ENCODE results near the gene FSIP1.
"Not testable (repeated sequence)": the region's sequence is repeated elsewhere in the genome, so short reads cannot be mapped to it uniquely, and the experiment has no call there.

Gene FSIP1

DNA sequence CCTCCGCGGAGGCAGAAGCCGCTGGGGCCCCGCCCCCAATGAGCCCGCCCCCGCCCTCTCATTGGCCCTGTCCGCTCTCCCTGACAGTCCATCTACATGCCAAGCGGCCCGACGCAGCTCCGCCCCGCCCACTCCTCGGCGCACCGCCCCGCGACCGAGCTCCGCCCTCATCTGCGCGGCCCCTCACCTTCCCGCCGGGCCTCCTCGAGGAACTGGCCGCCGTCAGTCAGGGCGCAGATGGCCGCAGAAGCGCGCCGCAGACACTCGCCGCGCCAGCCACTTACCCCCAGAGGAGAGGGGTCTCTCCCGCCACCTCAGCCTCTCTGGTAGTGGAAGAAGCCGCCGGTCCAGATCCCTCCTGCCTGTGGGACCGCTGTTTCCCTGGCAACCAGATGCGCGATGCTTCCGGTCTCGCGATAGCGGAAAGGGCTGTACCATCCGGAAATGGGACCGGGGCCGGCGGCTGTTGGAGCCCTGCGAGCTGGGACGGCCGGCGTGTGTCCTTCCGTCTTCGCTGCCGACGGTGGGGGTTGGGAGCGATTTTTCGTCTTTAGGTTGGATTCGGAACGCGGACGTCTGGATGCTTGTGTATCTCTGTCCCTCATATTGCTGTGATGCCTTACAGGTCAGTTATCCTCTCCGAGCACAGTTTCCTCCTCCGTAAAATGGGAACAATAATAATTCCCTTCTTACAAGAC, at the start of gene FSIP1:
TSS of gene FSIP1 (minus strand) at position 401 of the 698 bp plus-strand sequence. CDS start 6,317 bp downstream, outside the sequence.
- peak; percentile 98 for DNase-seq

DNA sequence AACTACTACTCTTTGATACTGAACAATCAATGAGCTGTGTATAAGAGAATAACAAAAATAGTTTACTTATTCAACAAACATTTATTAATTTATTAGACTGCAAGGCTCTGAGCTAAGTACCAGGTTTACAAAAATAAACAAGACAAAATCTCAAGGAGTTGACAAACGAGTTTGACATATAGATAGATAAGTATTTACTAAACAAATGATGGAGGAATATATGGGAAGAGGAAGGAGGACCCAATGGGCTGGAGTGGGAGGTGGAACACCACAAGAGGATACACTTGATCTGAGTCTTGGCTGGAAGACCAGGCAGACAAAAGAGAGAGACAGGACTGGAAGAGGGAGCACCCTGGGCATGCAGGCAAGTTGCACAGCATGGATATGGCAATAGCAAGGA, 47.5 kb upstream of the FSIP1 start:
- no peak for DNase-seq

DNA sequence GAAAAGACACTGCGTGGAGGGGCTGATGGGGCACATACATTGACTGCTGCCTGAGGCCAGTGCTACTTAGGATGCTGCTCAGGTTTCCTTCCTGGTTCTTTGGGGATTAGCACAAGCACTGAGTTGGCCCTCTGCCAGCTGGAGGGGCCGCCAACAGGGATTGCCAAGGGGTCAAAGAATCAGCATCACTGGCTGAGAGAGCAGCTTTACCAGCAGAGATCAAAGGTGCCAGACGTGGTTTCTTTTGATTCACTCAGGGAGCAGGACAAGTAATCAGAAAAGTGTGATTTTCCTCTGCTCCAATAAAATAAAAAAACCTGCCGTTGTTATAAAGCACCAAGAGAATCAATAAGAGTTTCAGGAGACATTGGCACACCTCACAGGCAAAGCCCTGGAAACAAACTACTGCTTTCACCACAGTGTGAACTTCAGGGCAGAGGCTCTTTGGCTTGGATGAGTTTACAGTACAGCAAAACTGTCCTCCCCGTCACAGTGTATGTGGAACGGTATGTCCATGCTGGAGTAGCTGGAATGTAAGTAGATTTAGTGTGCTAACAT, 45.8 kb upstream of the FSIP1 start:
- no peak for DNase-seq

DNA sequence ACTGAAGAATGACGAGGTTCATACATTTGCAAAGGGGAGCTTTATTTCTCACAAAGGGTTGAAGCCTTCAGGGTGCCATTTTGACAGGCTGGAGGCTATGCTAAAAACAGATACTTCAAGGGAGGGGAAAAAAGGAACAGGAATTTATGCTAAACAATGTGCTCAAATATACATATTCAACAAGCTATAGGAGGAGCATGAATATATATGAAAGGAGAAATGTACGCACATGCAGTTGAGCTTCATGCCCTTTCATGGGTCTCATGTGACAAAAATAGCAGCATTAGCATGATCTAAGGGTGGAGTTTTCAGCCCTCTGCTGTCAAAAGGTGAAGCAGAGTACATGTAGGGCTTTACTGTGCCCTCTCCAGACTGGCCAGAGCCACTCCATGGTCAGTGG, 44.3 kb upstream of the FSIP1 start:
- no peak for DNase-seq

DNA sequence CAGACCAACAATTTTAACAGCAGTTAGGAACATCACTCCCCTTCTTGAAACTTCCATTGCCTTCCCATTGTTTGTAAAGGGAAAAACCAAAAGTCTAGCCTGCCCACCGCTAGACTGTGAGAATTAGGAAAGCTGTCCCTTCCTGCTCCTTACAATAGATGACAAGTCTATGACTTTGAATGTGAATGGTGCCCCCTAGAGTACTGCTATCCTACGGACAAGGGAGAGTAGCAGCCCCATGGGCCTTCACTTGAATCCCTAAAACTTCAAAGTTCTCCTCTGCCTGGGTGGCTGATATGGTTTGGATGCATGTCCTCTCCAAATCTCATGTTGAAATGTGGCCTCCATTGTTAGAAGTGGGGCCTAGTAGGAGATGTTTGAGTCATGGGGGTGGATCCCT, 41.0 kb upstream of the FSIP1 start:
- no peak for DNase-seq

DNA sequence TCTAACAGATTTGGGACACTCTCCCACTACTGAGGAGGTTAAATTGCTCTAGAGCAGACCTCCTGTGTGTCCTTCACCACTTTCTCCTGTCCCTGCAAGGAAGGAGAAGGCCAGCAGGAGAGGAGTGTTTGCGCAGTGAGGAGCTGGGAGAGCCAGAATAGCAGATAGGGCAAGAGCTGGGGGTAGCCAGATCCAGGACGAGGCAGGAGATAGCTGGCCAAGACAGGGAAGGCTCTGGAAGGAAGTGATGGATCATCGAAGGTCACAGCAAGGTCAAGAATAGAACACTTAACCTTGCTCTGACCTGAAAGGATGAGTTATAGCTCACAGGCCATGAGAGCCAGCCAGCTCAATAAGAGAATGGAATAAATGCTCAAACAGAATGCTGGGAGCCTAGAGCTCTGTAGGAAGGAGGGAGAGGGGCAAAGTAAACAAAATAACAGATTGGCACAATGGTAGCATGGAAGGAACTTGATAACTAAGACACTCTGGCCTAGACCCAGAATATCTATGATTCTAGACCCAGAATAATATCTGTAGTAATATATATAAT, 37.5 kb upstream of the FSIP1 start:
- DNase-seq: no peak

DNA sequence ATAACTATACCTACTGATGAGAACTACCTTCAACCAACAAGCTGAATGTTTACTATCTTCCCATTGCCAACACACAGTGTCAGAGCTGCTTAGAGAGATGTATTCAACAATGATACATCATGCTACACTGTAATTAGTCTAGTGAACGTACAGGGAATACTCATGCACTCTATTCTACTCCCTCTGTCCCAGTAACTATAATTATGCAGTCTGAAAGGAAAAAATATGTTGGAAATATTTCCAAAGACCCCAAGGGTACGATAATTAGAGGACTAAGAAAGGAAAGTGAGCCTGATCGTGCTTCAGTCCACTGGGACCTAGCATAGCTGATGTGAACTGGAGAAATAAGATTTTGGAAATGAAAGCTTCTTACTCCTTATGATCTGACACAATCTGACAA, 36.9 kb upstream of the FSIP1 start:
- DNase-seq: no peak

DNA sequence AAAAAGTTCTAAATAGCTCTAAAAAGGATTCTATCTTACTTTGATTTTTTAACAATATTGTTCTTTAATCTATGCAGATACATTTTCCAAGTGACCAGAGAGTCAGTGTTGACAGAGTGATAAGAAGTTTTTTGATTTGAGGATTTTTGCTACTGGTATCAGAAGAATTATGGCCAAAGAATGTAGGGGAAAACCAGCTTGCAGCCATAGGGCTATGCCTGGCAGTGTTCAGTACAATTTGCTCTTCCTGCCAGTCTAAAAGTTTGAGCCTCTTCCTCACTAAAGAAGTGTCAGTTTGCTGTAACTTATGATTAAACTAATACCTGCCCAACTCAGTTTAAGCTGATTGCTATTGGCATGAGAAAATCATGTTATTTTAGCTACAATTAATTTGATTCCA, 35.3 kb upstream of the FSIP1 start:
- no peak for DNase-seq

DNA sequence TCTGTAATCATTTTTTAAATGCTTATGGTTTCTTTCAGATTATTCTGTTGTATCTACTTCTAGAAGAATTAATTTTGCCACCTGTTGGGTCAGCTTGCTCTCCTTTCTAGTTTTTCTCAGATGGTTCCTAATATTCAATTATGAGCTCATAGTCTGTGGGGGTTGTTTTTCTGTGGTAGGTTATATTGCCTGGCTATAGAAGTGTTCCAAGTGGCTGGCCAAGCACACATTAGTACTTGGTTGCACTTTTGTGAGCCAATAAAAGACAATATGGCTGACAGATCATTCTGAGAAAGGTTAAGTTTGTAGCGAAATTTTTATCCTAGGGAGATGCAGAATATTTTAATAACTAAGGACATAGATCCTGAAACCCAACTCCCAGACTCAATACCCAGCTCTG, 31.8 kb upstream of the FSIP1 start:
- no peak for DNase-seq

DNA sequence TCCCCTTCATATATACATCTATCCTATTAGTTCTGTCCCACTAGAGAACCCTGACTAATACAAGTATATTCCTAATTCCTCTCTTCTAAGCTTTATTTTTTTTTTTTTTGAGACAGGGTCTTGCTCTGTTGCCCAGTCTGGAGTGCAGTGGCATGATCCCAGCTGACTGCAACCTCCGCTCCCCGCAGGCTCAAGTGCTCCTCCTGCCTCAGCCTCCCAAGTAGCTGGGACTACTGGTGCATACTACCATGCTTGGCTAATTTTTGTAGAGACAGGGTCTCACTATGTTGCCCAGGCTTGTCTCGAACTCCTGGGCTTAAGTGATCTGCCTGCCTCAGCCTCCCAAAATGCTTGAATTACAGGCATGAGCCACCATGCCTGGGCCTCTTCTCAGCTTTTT, 30.0 kb upstream of the FSIP1 start:
- not testable (repeated sequence) for DNase-seq

DNA sequence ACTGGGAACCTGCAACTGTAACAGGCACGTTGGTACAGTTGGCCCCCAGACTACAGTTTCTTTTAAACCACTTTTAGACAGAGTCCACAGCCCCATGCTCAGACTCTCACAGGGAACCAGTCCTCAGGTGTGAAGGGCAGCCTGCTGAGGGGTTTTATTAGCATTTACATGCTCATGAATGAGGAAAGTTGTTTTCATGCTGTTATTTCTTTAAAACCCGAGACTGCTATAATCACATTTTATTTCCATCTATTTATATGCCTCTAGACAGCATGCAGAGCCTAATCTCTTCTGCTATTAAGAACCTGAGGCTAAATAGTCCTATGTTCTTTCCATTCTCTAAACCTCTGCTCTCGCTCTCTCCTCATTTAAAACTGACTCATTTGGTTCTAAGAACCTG, 26.3 kb upstream of the FSIP1 start:
- DNase-seq: no peak

DNA sequence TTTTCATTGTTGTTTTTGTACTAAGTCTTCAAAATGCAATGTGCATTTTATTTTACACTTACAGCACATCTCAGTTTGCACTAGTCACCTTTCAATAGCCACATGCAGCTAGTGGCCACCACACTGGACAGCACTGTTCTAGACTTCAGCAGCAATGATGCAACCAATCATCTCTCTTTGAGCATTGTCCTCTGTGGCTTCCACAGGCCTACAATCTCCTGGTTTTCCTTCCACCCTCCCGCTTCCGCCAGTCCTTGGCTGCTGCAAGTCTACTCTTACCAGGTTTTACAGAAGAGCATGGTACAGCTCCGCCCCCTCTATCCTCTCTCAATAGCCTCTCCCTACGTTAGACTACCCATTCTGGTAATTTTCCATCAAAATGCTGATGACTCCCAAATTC, 25.1 kb upstream of the FSIP1 start:
- DNase-seq: no peak

DNA sequence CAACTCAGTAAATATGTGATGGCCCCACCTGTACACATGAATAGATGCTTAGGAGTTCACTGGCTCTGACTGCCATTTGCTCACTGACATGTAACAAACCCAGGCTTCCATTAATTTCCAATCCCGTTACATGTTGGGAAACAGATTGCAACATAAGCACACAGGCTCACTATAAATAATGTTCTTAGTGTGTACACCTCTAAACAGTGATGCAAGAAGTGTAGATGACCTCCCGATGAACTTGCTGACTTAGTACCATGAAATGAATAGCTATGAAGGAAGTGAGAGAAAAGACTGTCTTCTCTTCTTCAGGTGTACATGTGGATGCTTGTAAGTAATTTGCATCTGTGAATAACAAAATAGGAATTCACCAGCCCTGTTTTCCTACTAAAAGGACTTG, 21.4 kb upstream of the FSIP1 start:
- DNase-seq: no peak

DNA sequence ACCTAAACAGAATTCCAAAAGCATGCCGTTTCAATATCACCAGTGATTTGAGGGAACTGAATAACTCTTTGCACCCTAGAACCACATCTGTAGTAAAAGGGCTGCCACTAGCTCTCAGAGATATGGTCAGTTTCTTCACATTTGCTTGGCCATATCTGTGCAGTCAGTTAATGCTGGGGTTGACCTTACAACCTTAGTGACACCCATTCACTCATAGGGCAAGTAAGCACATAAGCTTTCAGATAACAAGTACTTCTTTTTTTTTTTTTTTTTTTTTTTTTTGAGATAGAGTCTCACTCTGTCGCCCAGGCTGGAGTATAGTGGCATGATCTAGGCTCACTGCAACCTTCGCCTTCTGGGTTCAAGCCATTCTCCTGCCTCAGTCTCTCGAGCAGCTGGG, 20.4 kb upstream of the FSIP1 start:
- DNase-seq: no peak

DNA sequence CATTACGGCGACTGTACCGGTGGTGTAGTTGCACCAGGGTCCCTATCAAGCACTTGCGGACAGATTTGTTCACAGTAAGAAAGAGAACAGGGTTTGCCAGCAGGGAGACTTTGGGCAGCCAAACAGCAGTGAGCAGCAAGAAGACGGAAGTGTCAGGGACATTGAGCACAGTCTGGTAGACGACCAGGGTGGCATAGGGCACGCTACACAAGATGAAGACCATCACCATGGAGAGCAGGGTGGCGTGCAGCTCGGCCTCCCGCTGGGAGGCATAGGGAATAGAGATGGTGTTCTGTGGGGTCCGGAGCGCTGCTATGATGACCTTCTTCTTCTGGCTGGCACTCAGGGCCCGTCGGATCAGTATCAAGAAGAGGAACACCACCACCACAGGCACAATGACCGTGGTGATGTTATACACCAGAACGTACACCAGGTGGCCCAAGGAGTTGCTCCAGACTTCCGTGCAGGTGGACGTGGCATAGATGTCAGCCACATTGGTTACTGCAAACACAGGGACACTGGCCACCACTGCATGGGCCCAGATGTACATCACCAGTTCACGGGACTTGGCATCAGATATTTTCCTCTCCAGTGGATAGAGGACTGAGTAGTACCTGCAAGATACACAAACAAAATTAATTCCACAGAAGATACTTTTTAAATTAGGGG, 19.1 kb upstream of the FSIP1 start:
- DNase-seq: no peak

DNA sequence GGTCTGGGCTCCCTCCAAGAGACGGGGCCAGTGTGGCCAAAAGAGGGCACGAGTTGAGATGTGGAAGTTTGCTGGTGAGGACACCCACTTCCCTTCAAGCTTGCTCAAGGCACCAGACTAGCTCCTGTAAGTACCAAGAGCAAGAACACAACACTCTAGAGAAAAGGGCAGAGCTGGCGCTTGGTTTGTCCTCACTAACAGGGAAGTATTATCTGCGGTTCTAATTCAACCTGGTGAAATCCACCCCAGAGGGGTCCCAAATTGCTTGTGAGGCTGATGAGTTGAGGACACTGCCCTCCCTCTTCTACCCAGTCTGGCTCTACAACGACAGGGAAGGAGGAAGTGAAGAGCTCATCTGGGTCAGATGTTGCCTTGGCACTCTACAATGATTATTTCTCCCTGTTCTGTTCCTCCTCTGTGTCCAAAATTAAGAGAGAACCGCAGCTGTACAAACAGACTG, 16.9 kb upstream of the FSIP1 start:
- peak; percentile 63 for DNase-seq

DNA sequence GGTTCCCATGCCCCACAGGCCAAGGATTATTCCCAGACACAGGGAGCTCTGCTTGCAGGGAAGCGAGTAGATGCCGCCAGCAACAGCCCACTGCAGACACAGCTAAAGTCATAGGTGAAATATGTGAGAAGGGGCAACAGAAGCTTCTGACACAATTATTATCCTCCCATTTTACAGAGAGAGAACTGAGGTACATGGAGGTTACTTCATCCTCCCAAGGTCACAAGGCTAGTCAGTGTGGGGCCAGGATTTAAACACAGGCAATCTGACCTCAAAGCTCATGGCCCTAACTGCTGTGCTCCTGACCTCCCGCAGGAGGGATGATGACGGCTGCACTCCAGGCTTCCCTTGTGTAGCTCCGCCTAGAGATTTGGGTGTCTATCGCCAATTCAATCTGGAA, 15.7 kb upstream of the FSIP1 start:
- no peak for DNase-seq

DNA sequence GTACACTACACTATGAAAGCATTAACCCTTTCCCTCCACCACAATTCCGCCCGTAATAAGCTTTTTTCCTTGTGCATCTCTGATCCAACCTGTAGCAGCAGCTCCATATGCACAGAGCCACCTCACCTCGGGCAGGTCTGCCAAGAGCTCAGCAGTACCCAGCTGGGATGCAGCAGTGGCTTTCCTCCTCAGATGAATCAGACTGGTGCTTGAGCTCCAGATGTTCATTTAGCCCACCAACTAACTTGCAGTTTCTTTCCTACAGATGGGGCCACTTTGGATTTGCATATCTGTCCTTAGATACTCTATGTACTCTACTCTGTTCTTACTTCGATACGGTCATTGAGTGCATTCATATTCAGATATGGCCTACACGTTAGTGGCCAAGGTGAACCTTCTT, 14.8 kb upstream of the FSIP1 start:
- DNase-seq: no peak

DNA sequence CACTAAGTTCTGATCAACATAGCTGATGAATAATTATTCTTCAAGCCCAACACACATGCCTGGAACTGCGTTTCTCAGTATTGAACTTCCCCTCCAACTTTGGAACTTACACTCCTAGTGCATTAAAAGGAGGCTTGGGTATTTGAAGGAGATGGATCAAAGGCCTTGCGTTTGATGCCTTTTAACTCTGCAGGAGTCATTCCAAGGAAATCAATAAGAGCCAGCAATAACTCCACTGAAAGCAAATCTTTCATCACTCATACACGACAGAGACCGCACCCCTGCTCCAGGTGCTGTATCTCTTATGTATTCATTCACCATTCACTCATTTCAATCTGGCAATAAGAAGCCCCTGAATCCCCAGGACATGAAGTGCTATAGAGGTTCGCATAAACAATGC, 14.0 kb upstream of the FSIP1 start:
- no peak for DNase-seq

DNA sequence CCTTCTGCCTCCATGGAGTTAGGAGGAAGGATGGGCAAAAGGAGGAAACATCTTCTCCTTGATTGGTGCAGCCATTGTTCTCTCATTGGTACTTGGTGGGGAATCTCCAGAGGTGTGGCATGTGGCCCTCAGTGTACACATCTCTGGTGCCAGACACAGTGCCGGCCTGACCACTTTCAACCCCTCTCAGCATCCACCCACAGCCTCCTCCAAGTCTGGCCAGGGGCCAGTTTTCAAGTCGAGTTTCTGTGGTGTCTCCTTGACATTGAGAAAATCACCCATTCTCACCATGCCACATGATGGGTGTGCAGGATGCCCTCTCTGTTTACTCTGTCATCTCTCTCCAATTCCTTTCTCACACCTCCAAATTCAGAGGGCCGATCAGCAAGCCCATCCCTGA, 12.8 kb upstream of the FSIP1 start:
- DNase-seq: no peak

DNA sequence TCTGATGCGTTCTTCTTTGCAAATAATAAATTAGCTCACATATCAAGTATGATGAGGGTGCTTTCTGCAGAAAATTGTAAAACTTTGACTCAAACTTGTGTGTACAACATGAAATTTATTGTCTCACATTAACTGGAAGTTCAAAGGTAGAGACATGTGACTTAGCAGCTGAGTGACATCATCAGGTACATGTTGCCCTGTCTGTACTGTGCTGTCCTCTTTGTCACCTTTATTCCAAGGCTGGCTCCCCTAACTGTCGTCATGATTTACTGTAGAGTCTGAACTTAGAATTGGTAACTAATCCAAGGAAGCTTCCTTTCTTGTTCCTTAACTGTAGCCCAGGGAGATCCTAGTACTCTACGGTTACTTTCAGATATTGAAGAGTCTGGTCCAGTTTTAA, 12.3 kb upstream of the FSIP1 start:
- DNase-seq: no peak

DNA sequence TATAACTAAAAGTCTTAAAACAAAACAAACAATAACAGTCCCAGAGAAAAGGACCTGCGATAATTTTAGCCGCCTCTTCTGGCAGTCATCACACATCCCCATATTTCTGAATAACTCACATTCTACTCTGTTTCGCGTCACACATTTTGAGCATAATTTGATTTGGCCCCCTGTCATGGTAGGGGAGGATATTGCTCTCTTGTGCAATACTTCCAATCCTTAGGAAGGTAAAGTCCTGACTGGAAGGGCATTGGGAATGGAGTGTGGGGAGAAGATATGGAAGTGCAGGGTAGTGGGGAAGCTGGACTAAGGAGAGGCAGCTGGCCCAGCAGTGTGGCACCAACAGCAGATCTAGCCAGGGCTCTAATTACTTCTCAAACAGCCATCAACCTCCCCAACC, 11.3 kb upstream of the FSIP1 start:
- no peak for DNase-seq

DNA sequence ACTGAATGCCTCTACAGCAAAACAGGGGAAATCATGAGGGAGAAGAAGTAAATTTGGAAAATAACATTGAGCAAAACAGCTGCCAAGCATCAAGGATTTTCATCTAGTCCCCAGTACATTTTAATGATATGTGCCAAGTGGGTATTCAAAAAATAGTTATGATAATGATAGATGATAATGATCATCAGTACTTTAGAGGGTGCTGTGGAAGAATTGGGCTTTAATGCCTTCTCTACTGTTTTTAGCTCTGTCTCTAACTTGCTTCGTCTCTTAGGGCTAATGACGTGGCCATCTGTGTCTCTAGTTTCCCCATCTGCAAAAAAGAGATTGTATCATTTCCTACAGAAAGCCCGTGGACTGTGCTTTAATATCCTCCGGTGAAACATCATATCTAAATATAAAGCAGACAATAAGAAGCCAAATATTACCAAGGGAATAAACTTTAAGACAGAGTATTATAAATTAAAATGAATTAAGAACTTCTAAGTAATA, 10.2 kb upstream of the FSIP1 start:
- no peak for DNase-seq
